GM18867 (cell line): Measurements from ENCODE around the gene ADCY3.

Source experiments
- ATAC-seq: cut with Tn5 transposase; IDR thresholded peaks from one replicate; pipeline ENCODE4 v1.9.1; 2021; ENCODE audit warnings: mild to moderate bottlenecking, moderate library complexity; ENCODE audit not compliant: unreplicated experiment

ADCY3 gene

GRCh38 chr2:24926220-24926601, 6.2 kb upstream of the ADCY3 start:
- ATAC-seq = no peak

- ATAC-seq = no peak
Measured at GRCh38 chr2:24925815-24926214, 5.8 kb upstream of the ADCY3 start.

- ATAC-seq = no peak
Measured at GRCh38 chr2:24924732-24925131, 4.7 kb upstream of the ADCY3 start.

- no peak for ATAC-seq
Measured at GRCh38 chr2:24924266-24924665, 4.2 kb upstream of the ADCY3 start.

- ATAC-seq = no peak
Measured at GRCh38 chr2:24923106-24923505, 3.1 kb upstream of the ADCY3 start.

GRCh38 chr2:24922556-24922955, 2.5 kb upstream of the ADCY3 start:
- ATAC-seq = no peak

GRCh38 chr2:24920809-24921441, 888 bp upstream of the ADCY3 start:
- no peak for ATAC-seq

GRCh38 chr2:24919506-24920097, 435 bp downstream of the ADCY3 start:
- peak; percentile 11 for ATAC-seq

GRCh38 chr2:24919037-24919505, 966 bp downstream of the ADCY3 start:
- ATAC-seq = peak; percentile 21

- ATAC-seq = no peak
Measured at GRCh38 chr2:24918326-24919036, 1.6 kb downstream of the ADCY3 start.

GRCh38 chr2:24917731-24918325, 2.2 kb downstream of the ADCY3 start:
- no peak for ATAC-seq

GRCh38 chr2:24917086-24917485, 3.0 kb downstream of the ADCY3 start:
- ATAC-seq = peak; percentile 33

- ATAC-seq = no peak
Measured at GRCh38 chr2:24915796-24916195, 4.2 kb downstream of the ADCY3 start.

GRCh38 chr2:24915175-24915574, 4.9 kb downstream of the ADCY3 start:
- ATAC-seq = no peak

- ATAC-seq = no peak
Measured at GRCh38 chr2:24914713-24915112, 5.3 kb downstream of the ADCY3 start.

GRCh38 chr2:24913911-24914310, 6.1 kb downstream of the ADCY3 start:
- no peak for ATAC-seq

- no peak for ATAC-seq
Measured at GRCh38 chr2:24912986-24913385, 7.1 kb downstream of the ADCY3 start.

- no peak for ATAC-seq
Measured at GRCh38 chr2:24912523-24912922, 7.5 kb downstream of the ADCY3 start.

- ATAC-seq = no peak
Measured at GRCh38 chr2:24910245-24910644, 9.8 kb downstream of the ADCY3 start.

- no peak for ATAC-seq
Measured at GRCh38 chr2:24909555-24910177, 10.4 kb downstream of the ADCY3 start.

- ATAC-seq = no peak
Measured at GRCh38 chr2:24908461-24908901, 11.6 kb downstream of the ADCY3 start.
